Skeletal muscle tissue (tissue), 4 donors: ENCODE results near the gene ADCY7. TPM values are rescaled to one million over a fixed set of nuclear protein-coding genes. Genes with fewer than 3 reads are reported as not detected.

Experiments used
- H3K27ac ChIP-seq: one replicate; pipeline ENCODE4 v1.7.0; 2013; ENCODE audit warnings: mild to moderate bottlenecking, low read depth, low read length, inconsistent platforms
- H3K27me3 ChIP-seq, 3 donors: one replicate each; pipeline ENCODE4 v1.7.0; 2013; ENCODE audit warnings: low read length in 3 of 3; ENCODE audit not compliant: control insufficient read depth in 3 of 3, insufficient read depth in 3 of 3
- H3K36me3 ChIP-seq, 3 donors: one replicate each; pipeline ENCODE4 v1.7.0; 2013; ENCODE audit warnings: low read length in 3 of 3; ENCODE audit not compliant: control insufficient read depth in 3 of 3, insufficient read depth in 3 of 3
- H3K4me1 ChIP-seq, 3 donors: one replicate each; pipeline ENCODE4 v1.7.0; 2013; ENCODE audit warnings: low read length in 3 of 3, mild to moderate bottlenecking in 3 of 3; ENCODE audit not compliant: control insufficient read depth in 3 of 3, insufficient read depth in 3 of 3
- H3K4me3 ChIP-seq, 3 donors: one replicate each; pipeline ENCODE4 v1.7.0; 2013; ENCODE audit warnings: low read length in 3 of 3
- H3K9ac ChIP-seq, 3 donors: one replicate each; pipeline ENCODE4 v1.7.0; 2013; ENCODE audit warnings: low read length in 3 of 3, mild to moderate bottlenecking in 3 of 3, moderate library complexity in 2 of 3, low read depth in 1 of 3
- H3K9me3 ChIP-seq, 3 donors: one replicate each; pipeline ENCODE4 v1.7.0; 2013; ENCODE audit warnings: low read length in 3 of 3; ENCODE audit not compliant: control insufficient read depth in 3 of 3
- total RNA-seq: library from RNA; depleted of rRNA; stranded (reverse); fragments of >200 nt; gene quantifications from one replicate; pipeline ENCODE4 v1.2.3, GENCODE V29; 2014
- donor health status: Osteomylitis.

The ADCY7 gene
- total RNA-seq, 1 donor from 2014 or later, result 9.4 TPM

DNA sequence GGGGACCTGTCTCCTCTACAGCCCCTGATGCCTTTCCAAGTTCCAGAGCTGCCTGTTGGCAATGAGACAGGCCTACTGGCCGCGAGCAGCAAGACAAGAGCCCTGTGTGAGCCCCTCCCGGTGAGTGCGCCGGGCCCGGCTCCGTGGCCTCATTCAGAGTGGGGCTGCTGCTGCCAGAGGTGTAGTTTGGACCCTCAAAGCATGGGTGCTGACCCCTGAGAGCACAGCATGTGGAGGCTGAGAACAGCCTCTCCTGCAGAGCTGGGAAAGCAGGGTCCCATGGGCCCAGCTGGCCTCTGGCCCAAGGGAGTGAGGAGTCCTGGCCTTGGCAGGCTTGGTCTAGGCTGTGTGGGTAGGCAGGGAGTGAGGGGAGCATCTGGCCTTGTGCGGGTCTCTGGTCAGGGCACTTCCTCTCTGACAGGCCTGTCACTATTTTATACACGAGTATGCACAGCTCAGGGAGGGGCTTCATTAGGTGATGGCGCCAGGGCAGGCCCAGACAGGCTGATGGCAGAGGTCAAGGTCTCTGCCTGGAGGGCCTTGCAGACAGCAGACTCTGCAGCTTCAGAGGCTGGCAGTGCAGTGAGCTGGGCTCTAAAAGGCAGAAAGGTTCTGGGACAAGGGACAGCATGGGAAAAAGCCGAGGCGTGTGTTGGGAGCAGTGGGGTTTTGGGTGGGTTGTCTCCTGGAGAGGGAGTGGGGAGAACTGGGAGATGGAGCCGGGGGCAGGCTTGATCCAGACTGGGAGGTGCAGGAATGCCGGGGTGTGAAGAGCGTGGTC, 43.4 kb downstream of the ADCY7 start:
- no peak overlapping the region for H3K4me3 ChIP-seq
- H3K27me3 ChIP-seq, result peaks cover 0 to 4% (median 2%) of the 10 kb centered on the region in 3 donors
- H3K9ac ChIP-seq, result peak overlapping the region in 1 of 3 donors; percentile 45
- no peaks in the 10 kb centered on the region for H3K9me3 ChIP-seq
- H3K27ac ChIP-seq, result no peak overlapping the region
- peaks cover 10 to 15% (median 13%) of the 10 kb centered on the region in 3 donors for H3K36me3 ChIP-seq
- H3K4me1 ChIP-seq, result peaks cover 0 to 11% (median 5%) of the 10 kb centered on the region in 3 donors

DNA sequence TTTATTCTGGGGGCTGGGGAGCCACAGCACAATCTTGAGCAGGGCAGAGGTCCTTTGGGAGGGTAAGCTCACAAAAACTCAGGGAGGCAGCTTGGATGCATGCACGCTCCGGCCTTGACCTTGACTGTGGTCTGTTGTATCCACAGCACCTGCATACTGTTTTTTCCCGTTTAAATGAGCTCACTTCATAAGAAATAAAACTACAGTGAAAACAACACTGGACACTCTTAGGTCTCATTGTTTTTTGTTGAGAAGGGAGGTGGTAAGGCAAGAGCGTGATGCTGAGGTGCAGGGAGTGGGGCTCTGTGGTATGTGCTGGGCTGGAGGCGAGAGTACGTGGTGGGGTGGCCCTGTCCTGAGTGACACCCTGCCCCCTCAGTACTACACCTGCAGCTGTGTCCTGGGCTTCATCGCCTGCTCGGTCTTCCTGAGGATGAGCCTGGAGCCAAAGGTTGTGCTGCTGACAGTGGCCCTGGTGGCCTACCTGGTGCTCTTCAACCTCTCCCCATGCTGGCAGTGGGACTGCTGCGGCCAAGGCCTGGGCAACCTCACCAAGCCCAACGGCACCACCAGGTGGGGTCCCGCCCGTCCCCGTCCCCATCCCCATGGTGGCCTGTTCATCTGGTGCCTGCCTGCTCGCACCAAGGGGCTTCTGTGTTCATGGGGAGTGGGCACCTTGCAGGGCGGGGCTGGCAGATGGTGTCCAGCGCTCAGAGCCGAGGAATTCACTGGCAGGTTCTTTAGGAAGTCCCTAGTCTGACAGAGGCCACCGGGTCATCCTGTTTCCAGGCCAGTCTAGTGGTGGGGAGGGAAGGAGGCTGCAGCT, 44.2 kb downstream of the ADCY7 start:
- peaks cover 18 to 22% (median 22%) of the 10 kb centered on the region in 3 donors for H3K36me3 ChIP-seq
- H3K27me3 ChIP-seq, result no peaks in the 10 kb centered on the region

DNA sequence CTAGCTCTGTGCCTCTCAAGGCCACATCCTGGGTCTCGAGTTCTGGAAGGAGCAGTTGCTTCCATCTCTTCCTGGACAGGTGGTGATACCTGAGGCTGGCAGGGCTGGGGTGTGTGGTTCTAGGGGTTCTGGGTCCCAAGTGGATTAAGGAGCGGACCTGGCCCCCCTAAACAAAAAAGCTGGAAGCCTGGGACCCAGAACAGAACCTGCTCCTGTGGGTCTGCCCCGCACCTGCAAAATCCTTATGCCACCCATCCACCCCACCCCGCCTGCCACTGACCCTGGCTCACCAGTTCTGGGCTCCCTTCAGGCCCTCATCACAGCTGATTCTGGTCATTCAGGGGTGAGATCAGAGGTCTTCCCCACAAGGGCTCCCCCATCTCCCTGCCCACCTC, 44.8 kb downstream of the ADCY7 start:
- Histone ChIP-seq H3K27me3 (no peaks in the 10 kb centered on the region), H3K4me1 (peaks cover 0 to 11% (median 5%) of the 10 kb centered on the region in 3 donors), H3K27ac (no peak overlapping the region), H3K36me3 (peaks cover 23 to 28% (median 28%) of the 10 kb centered on the region in 3 donors), H3K9ac (no peak overlapping the region), H3K4me3 (no peak overlapping the region), H3K9me3 (no peaks in the 10 kb centered on the region)

More for the DNA sequence above, 44.2 kb downstream of the ADCY7 start:
- no peaks in the 10 kb centered on the region for H3K9me3 ChIP-seq
- no peak overlapping the region for H3K4me3 ChIP-seq
- H3K9ac ChIP-seq, result no peak overlapping the region
- H3K4me1 ChIP-seq, result peaks cover 0 to 11% (median 5%) of the 10 kb centered on the region in 3 donors
- no peak overlapping the region for H3K27ac ChIP-seq

DNA sequence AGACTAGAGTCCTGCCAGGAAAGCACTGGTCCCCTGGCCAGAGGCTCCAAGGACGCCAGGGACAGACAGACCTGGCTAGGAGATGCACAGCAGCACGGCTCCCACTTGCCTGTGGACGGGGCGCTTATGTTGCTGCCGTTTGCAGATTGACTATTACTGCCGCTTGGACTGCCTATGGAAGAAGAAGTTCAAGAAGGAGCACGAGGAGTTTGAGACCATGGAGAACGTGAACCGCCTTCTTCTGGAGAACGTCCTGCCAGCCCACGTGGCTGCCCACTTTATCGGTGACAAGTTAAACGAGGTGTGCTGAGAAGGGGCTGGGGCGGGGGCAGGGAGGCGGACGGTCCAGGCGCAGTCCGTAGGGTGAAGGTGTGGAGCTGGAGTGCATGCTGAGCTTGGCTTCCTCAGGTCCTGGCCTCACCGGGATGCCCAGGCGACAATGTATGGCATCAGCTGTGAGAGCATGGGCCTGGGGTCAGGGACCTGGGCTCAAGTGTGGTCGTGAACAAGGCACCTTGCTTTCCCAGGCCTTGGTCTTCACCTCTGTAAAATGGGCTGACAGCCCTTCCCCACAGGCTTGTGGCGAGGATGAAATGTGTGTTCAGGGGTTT, 45.6 kb downstream of the ADCY7 start:
- peaks cover 0 to 11% (median 5%) of the 10 kb centered on the region in 3 donors for H3K4me1 ChIP-seq
- H3K9me3 ChIP-seq, result no peaks in the 10 kb centered on the region
- H3K9ac ChIP-seq, result no peak overlapping the region
- no peaks in the 10 kb centered on the region for H3K27me3 ChIP-seq
- no peak overlapping the region for H3K27ac ChIP-seq
- no peak overlapping the region for H3K4me3 ChIP-seq
- peaks cover 31 to 37% (median 34%) of the 10 kb centered on the region in 3 donors for H3K36me3 ChIP-seq

DNA sequence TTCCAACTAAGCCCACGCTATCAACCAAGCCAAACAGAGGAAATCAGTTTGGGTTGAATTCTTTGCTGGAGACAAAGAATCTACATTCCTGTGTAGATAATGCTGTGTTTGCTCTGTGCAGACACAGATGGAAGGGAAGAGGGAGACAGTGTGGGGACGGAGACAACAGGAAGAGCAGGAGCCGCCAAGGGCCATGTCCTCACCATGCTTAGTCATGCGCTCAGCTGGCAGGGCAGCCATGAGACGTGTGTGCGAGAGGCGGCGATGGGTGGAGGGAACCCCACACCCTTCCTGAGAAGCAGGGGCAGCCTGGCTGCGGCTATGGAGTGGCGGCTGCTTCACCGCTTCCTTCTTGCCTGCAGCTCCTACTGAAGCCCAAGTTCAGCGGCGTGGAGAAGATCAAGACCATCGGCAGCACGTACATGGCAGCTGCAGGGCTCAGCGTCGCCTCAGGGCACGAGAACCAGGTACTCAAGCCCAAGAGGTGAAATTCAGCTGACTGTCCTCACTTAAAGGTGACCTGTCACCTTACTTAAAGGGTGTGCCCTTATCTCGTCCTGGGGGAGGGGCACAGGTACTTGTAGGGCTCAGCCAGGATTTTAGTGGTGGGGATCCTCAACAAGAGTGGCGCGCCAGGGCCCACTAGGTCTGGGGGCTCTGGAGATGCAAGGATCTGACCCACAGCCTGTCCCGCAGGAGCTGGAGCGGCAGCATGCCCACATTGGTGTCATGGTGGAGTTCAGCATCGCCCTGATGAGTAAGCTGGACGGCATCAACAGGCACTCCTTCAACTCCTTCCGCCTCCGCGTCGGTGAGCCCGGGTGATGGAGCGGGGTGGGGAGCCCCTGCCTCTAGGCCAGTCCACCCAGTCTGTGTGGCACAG, 47.5 kb downstream of the ADCY7 start:
- Histone ChIP-seq H3K27me3 (no peaks in the 10 kb centered on the region), H3K4me3 (no peak overlapping the region), H3K9me3 (no peaks in the 10 kb centered on the region), H3K36me3 (peaks cover 39 to 49% (median 47%) of the 10 kb centered on the region in 3 donors), H3K27ac (peak overlapping the region; percentile 15), H3K9ac (no peak overlapping the region), H3K4me1 (peaks cover 0 to 11% (median 5%) of the 10 kb centered on the region in 3 donors)

DNA sequence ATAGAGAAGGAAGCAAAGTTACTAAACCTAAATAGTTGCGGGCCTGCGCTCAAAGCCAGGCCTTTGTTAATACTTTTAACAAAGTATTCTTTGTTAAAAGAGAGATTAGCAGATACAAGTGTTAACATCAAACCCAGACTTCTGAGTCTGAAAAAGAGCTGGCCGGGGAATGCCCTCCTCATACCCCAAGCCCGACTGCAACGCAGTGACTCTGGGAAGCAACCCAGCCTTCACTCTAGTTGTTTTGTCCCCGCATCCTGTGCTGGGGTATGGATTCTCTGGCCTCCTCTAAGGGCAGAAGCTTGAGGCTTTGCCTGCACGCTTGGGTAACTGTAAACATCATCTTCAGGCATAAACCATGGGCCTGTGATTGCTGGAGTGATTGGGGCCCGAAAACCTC, 48.3 kb downstream of the ADCY7 start:
- Histone ChIP-seq H3K27ac (no peak overlapping the region), H3K9me3 (no peaks in the 10 kb centered on the region), H3K9ac (no peak overlapping the region), H3K4me3 (no peak overlapping the region), H3K4me1 (peaks cover 0 to 6% (median 2%) of the 10 kb centered on the region in 3 donors), H3K27me3 (no peaks in the 10 kb centered on the region), H3K36me3 (peaks cover 42 to 56% (median 52%) of the 10 kb centered on the region in 3 donors)

DNA sequence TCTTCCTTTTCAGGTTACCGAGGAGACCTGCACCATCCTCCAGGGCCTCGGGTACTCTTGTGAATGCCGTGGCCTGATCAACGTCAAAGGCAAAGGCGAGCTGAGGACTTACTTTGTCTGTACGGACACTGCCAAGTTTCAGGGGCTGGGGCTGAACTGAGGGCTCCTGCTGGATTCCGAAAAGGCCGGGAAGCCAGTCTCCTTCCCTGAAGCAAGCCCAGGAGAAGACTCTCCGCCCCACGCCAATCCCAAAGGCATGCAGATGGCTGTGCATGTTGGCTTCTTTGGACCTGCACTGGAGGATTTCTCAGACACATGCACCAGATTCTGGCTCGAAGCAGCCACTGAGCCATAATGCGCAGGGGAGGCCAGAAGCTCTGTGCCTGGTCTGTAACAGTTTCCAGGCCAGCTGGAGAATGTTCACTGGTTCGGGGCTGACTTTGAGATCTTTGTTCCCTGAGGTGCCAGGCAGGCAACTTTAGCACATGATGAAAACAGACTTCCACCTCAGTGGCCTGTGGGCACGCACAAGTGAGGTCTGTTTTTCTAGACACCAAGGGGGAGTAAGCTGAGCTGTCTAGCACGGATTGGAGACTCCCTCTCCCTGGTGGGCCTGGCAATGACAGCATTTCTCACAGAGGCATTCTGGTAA, 49.1 kb downstream of the ADCY7 start:
- Histone ChIP-seq H3K4me3 (no peak overlapping the region), H3K4me1 (peaks cover 0 to 6% (median 0%) of the 10 kb centered on the region in 3 donors), H3K27ac (peak overlapping the region; percentile 9), H3K9ac (no peak overlapping the region), H3K36me3 (peaks cover 49 to 64% (median 60%) of the 10 kb centered on the region in 3 donors), H3K27me3 (no peaks in the 10 kb centered on the region), H3K9me3 (no peaks in the 10 kb centered on the region)

DNA sequence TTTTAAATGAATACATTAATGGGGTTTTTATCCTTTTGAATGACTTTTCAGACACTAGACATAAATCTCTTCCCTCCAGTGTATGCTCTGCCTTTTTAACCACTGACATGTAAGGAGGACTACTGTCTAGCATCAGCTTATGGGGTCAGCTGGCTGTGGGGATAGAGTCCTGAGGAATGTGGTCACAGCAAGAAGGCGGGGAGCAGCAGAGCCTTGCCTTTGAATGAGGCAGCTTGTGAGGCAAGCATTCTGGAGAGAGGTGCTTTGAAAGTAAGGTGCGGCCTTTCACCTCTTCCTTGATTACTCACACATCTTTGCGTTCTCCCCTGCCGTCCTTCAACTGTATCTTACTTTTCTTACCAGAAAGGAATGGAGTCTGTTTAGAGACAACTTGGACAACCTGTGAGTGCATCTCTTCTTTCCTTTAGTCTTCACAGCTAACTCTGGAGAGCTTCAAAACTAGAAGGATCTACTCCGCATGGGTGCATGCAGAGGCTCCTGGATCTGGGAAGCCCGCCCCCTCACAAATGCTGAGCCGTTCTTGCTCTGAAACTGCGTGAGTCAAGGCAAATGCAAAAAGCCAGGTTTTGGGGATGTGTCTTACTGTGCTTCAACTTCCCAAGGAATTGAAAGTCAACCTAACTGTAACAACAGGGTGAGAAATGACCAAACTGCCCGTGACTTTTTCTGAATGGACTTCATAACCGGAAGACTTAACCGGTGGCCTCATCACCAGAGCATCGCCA, 49.9 kb downstream of the ADCY7 start:
- Histone ChIP-seq H3K27ac (peak overlapping the region; percentile 9), H3K36me3 (peaks cover 52 to 67% (median 66%) of the 10 kb centered on the region in 3 donors), H3K9me3 (no peaks in the 10 kb centered on the region)

More for the DNA sequence above, 49.9 kb downstream of the ADCY7 start:
- no peaks in the 10 kb centered on the region for H3K27me3 ChIP-seq
- H3K9ac ChIP-seq, result no peak overlapping the region
- peaks cover 0 to 6% (median 0%) of the 10 kb centered on the region in 3 donors for H3K4me1 ChIP-seq
- H3K4me3 ChIP-seq, result no peak overlapping the region
